HCT116 (cell line): Measurements from ENCODE around the gene PPM1H.

Source experiments
- CTCF ChIP-seq, 3 experiments: fragments of 200-600 bp in 1 of 3; sonication (generic) in 1 of 3; IDR thresholded peaks in 2 of 3; conservative IDR thresholded peaks in 1 of 3; 2 replicates each; pipeline ENCODE4 v1.5.1; 2012 to 2017; ENCODE audit warnings: low read depth in 2 of 3, low read length in 2 of 3, antibody characterized with exemption in 1 of 3, borderline replicate concordance in 1 of 3, control low read depth in 1 of 3, mild to moderate bottlenecking in 1 of 3, mixed read lengths in 1 of 3, mixed run types in 1 of 3, moderate library complexity in 1 of 3; ENCODE audit not compliant: insufficient read depth in 1 of 3
- EGR1 ChIP-seq: IDR thresholded peaks from 2 replicates; pipeline ENCODE4 v1.6.1; 2012; ENCODE audit warnings: low read depth
- ELF1 ChIP-seq: IDR thresholded peaks from 2 replicates; pipeline ENCODE4 v1.6.1; 2012; ENCODE audit warnings: low read depth, borderline replicate concordance
- EZH2 ChIP-seq: fragments of 200-600 bp; sonication (generic); IDR thresholded peaks from 2 replicates; pipeline ENCODE4 v1.6.1; 2017; ENCODE audit warnings: antibody characterized with exemption, mixed run types
- EZH2phosphoT487 ChIP-seq: fragments of 200-600 bp; IDR thresholded peaks from 2 replicates; pipeline ENCODE4 v1.6.1; 2018; ENCODE audit warnings: antibody characterized with exemption, borderline replicate concordance
- JUND ChIP-seq: IDR thresholded peaks from 2 replicates; pipeline ENCODE4 v1.6.1; 2012
- POLR2A ChIP-seq: IDR thresholded peaks from 2 replicates; pipeline ENCODE4 v1.7.0; 2011; ENCODE audit warnings: borderline replicate concordance; ENCODE audit not compliant: insufficient read depth, insufficient read length; ENCODE audit errors: extremely low read depth
- SP1 ChIP-seq: IDR thresholded peaks from 2 replicates; pipeline ENCODE4 v1.6.1; 2012; ENCODE audit warnings: low read depth
- ZFX ChIP-seq: fragments of 450-650 bp; IDR thresholded peaks from 2 replicates; pipeline ENCODE4 v1.6.1; 2017
- ZNF274 ChIP-seq: fragments of 200-500 bp; sonication (Bioruptor generic); IDR thresholded peaks from 2 replicates; pipeline ENCODE4 v1.6.1; 2014; ENCODE audit warnings: mild to moderate bottlenecking, low read depth, low read length, inconsistent platforms
- TF ChIP-seq, protein P1 (sequence below): IDR thresholded peaks from 2 replicates; pipeline ENCODE4 v1.6.1; 2012; ENCODE audit warnings: low read depth

DNA sequence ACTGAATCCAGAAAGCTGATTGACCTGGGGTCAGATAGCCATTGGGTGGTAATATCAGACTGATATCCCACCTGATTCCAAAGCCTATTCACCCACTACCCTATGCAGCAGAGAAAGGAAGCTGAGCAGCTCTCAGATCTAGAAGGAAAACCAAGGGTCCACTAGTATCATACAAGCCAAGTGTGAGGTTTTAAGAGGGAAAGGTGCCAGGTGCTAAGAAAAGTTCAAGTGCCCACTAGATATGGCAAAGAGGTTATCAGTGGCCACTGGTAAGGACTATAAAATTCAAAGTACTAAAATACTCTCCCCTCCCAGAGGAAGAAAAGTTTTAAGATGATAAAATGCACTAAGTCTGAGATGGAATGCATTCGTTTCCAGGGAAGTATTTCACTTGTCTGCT is 85.6 kb downstream of the PPM1H start:
- TF ChIP-seq ZFX (no peak), CTCF (IDR thresholded peaks at IDR 0.05 in 2 of 3, conservative IDR thresholded peaks at IDR 0.05 in 1 of 3; ENCODE audit: borderline replicate concordance in 1 of 3, insufficient read depth in 1 of 3, low read depth in 2 of 3, low read length in 2 of 3) (no peak), EZH2phosphoT487 (no peak), SP1 (no peak), EZH2 (no peak), JUND (no peak), ELF1 (no peak), POLR2A (no peak), ZNF274 (no peak), EGR1 (no peak)
- TF ChIP-seq, protein P1, sequence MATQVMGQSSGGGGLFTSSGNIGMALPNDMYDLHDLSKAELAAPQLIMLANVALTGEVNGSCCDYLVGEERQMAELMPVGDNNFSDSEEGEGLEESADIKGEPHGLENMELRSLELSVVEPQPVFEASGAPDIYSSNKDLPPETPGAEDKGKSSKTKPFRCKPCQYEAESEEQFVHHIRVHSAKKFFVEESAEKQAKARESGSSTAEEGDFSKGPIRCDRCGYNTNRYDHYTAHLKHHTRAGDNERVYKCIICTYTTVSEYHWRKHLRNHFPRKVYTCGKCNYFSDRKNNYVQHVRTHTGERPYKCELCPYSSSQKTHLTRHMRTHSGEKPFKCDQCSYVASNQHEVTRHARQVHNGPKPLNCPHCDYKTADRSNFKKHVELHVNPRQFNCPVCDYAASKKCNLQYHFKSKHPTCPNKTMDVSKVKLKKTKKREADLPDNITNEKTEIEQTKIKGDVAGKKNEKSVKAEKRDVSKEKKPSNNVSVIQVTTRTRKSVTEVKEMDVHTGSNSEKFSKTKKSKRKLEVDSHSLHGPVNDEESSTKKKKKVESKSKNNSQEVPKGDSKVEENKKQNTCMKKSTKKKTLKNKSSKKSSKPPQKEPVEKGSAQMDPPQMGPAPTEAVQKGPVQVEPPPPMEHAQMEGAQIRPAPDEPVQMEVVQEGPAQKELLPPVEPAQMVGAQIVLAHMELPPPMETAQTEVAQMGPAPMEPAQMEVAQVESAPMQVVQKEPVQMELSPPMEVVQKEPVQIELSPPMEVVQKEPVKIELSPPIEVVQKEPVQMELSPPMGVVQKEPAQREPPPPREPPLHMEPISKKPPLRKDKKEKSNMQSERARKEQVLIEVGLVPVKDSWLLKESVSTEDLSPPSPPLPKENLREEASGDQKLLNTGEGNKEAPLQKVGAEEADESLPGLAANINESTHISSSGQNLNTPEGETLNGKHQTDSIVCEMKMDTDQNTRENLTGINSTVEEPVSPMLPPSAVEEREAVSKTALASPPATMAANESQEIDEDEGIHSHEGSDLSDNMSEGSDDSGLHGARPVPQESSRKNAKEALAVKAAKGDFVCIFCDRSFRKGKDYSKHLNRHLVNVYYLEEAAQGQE, result no peak
